ENCODE measurements around the gene CADM2.

DNA sequence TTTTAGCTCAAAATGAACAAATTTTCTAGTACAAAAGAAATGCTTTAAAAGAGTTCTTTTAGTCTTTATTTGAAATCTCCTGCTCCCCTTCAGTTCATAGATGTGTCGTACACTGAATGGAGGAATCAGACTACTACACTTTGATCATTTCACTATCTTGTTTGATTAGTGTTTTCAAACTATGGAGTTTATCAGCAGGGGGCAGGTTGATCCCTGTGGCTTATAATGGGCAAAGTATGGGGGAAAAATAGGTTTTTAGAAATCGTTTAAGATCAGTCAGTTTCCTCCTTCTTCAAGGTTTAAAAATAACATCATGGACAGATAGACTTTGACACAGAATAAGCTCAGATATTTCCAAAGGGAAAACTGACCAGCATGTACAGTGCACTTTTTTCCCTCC is 701.7 kb downstream of the CADM2 start:
- TF ChIP-seq, protein P1, sequence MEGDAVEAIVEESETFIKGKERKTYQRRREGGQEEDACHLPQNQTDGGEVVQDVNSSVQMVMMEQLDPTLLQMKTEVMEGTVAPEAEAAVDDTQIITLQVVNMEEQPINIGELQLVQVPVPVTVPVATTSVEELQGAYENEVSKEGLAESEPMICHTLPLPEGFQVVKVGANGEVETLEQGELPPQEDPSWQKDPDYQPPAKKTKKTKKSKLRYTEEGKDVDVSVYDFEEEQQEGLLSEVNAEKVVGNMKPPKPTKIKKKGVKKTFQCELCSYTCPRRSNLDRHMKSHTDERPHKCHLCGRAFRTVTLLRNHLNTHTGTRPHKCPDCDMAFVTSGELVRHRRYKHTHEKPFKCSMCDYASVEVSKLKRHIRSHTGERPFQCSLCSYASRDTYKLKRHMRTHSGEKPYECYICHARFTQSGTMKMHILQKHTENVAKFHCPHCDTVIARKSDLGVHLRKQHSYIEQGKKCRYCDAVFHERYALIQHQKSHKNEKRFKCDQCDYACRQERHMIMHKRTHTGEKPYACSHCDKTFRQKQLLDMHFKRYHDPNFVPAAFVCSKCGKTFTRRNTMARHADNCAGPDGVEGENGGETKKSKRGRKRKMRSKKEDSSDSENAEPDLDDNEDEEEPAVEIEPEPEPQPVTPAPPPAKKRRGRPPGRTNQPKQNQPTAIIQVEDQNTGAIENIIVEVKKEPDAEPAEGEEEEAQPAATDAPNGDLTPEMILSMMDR (conservative IDR thresholded peaks at IDR 0.05), result no peak
- TF ChIP-seq ZFX (IDR thresholded peaks at IDR 0.05), result no peak
